ENCODE results near the gene CARD19. TPM values are rescaled to one million over a fixed set of nuclear protein-coding genes. Genes with fewer than 3 reads are reported as not detected.
A peak's percentile ranks its signal among the peaks of the same experiment; 100 is the strongest.

CARD19 gene
- polyA plus RNA-seq, 1 experiment, result 25.2 TPM

- peak; percentile 61 for DNase-seq (ENCODE audit: low read depth, low spot score)
- H3K4me3 ChIP-seq (ENCODE audit: low read depth, low read length), result no peak overlapping the region
- TF ChIP-seq CTCF (IDR thresholded peaks at IDR 0.05; ENCODE audit: low read depth, low read length), result no peak
- H3K27me3 ChIP-seq (ENCODE audit: control insufficient read depth, insufficient read depth, low read length), result no peaks in the 10 kb centered on the region
- POLR2A ChIA-PET, result interaction anchor here (1.0 kb wide), 1 partner anchor 10 kb away, joined by 4 read pairs; no protein-coding TSS in a partner anchor
- no peaks in the 10 kb centered on the region; the same call in 1 of the 2 replicates for H3K9me3 ChIP-seq (ENCODE audit: control insufficient read depth, insufficient read depth, low read length)
- no peak overlapping the region for H3K27ac ChIP-seq (ENCODE audit: low read depth, low read length)
- CTCF ChIA-PET, result interaction anchor here (1.2 to 1.4 kb wide), 2 partner anchors 36 to 47 kb away, joined by 3 to 4 read pairs; no protein-coding TSS in a partner anchor
Measured at GRCh38 chr9:93072383-93072795, 23.6 kb upstream of the CARD19 start.

GRCh38 chr9:93076101-93076791 lies 19.8 kb upstream of the CARD19 start:
- Histone ChIP-seq H3K9me3 (ENCODE audit: control insufficient read depth, insufficient read depth, low read length) (no peaks in the 10 kb centered on the region; the same call in 1 of the 2 replicates), H3K27ac (ENCODE audit: low read depth, low read length) (no peak overlapping the region), H3K27me3 (ENCODE audit: control insufficient read depth, insufficient read depth, low read length) (no peaks in the 10 kb centered on the region), H3K4me3 (ENCODE audit: low read depth, low read length) (no peak overlapping the region)
- ChIA-PET POLR2A (no interaction called here), CTCF (no interaction called here)
- no peak for TF ChIP-seq CTCF (IDR thresholded peaks at IDR 0.05; ENCODE audit: low read depth, low read length)
- no peak for DNase-seq (ENCODE audit: low read depth, low spot score)

GRCh38 chr9:93076792-93077128 lies 19.3 kb upstream of the CARD19 start:
- no peak for DNase-seq (ENCODE audit: low read depth, low spot score)
- no peak for TF ChIP-seq CTCF (IDR thresholded peaks at IDR 0.05; ENCODE audit: low read depth, low read length)
- Histone ChIP-seq H3K9me3 (ENCODE audit: control insufficient read depth, insufficient read depth, low read length) (no peaks in the 10 kb centered on the region; the same call in 1 of the 2 replicates), H3K4me3 (ENCODE audit: low read depth, low read length) (no peak overlapping the region), H3K27ac (ENCODE audit: low read depth, low read length) (no peak overlapping the region), H3K27me3 (ENCODE audit: control insufficient read depth, insufficient read depth, low read length) (no peaks in the 10 kb centered on the region)
- ChIA-PET POLR2A (no interaction called here), CTCF (no interaction called here)

GRCh38 chr9:93077367-93077766 lies 18.6 kb upstream of the CARD19 start:
- POLR2A ChIA-PET, result no interaction called here
- Histone ChIP-seq H3K27me3 (ENCODE audit: control insufficient read depth, insufficient read depth, low read length) (no peaks in the 10 kb centered on the region), H3K27ac (ENCODE audit: low read depth, low read length) (no peak overlapping the region), H3K9me3 (ENCODE audit: control insufficient read depth, insufficient read depth, low read length) (no peaks in the 10 kb centered on the region; the same call in 1 of the 2 replicates), H3K4me3 (ENCODE audit: low read depth, low read length) (no peak overlapping the region)
- DNase-seq (ENCODE audit: low read depth, low spot score), result no peak
- CTCF ChIA-PET, result no interaction called here
- no peak for TF ChIP-seq CTCF (IDR thresholded peaks at IDR 0.05; ENCODE audit: low read depth, low read length)

- H3K9me3 ChIP-seq (ENCODE audit: control insufficient read depth, insufficient read depth, low read length), result no peaks in the 10 kb centered on the region; the same call in 1 of the 2 replicates
- POLR2A ChIA-PET, result no interaction called here
Measured at GRCh38 chr9:93077811-93078210, 18.2 kb upstream of the CARD19 start.

More at GRCh38 chr9:93077811-93078210, 18.2 kb upstream of the CARD19 start:
- CTCF ChIA-PET, result no interaction called here
- no peak for DNase-seq (ENCODE audit: low read depth, low spot score)
- Histone ChIP-seq H3K4me3 (ENCODE audit: low read depth, low read length) (no peak overlapping the region), H3K27me3 (ENCODE audit: control insufficient read depth, insufficient read depth, low read length) (no peaks in the 10 kb centered on the region), H3K27ac (ENCODE audit: low read depth, low read length) (no peak overlapping the region)
- TF ChIP-seq CTCF (IDR thresholded peaks at IDR 0.05; ENCODE audit: low read depth, low read length), result no peak
